ENCODE measurements around the gene BRI3. TPM values are rescaled to one million over a fixed set of nuclear protein-coding genes. Genes with fewer than 3 reads are reported as not detected.

Gene BRI3
- total RNA-seq, 1 experiment from 2014 or later = 102 TPM

GRCh38 chr7:98322331-98323270 is 41.1 kb downstream of the BRI3 start:
- no peak for DNase-seq (ENCODE audit: low read depth, low spot score)
- no peak overlapping the region for H2AFZ ChIP-seq (ENCODE audit: low read depth, low read length, poor library complexity, severe bottlenecking)
- no peak for TF ChIP-seq CBX3 (IDR thresholded peaks at IDR 0.05; ENCODE audit: low read depth)
- peak; percentile 59 for TF ChIP-seq RAD21 (IDR thresholded peaks at IDR 0.05; ENCODE audit: low read depth)
- TF ChIP-seq CTCF (IDR thresholded peaks at IDR 0.05 in 2 of 3, conservative IDR thresholded peaks at IDR 0.05 in 1 of 3; ENCODE audit: borderline replicate concordance in 1 of 3, insufficient read depth in 1 of 3, low read depth in 2 of 3, low read length in 2 of 3) = peak; percentile 24 to 30 (median 24); a peak in 3 of 6 replicates
- no peak for TF ChIP-seq REST (IDR thresholded peaks at IDR 0.05; ENCODE audit: low read depth)
- TF ChIP-seq, protein P1, sequence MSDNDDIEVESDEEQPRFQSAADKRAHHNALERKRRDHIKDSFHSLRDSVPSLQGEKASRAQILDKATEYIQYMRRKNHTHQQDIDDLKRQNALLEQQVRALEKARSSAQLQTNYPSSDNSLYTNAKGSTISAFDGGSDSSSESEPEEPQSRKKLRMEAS (IDR thresholded peaks at IDR 0.05) = no peak
- TF ChIP-seq SIN3A (IDR thresholded peaks at IDR 0.05; ENCODE audit: low read depth) = no peak
- no peak overlapping the region for H3K27ac ChIP-seq (ENCODE audit: low read depth, low read length)
- H3K4me3 ChIP-seq (replicated peaks in 1 of 2; ENCODE audit: low read depth in 1 of 2, low read length in 2 of 2) = no peak overlapping the region
- POLR2A ChIA-PET = no interaction called here
- peaks cover 55% of the 10 kb centered on the region for H3K79me2 ChIP-seq (ENCODE audit: insufficient read depth, low read length)
- intact Hi-C loops (cut with micrococcal nuclease) = loop anchor here (1.0 kb wide), 1 partner anchor 79 kb away; the partner anchor contains the start of gene BAIAP2L1
- no peaks in the 10 kb centered on the region for H3K27me3 ChIP-seq (ENCODE audit: insufficient read depth, low read length)
- CTCF ChIA-PET = interaction anchor here (0.5 to 1.2 kb wide), 2 partner anchors 78 to 111 kb away, joined by 3 to 6 read pairs; partner anchors contain the start of gene BAIAP2L1
- H3K36me3 ChIP-seq (ENCODE audit: control insufficient read depth in 1 of 2, insufficient read depth in 2 of 2, low read length in 2 of 2) = peaks cover 0 to under 1% of the 10 kb centered on the region in 2 experiments; a peak in 1 of 4 replicates
- H3K9me2 ChIP-seq (ENCODE audit: insufficient read depth) = no peaks in the 10 kb centered on the region
- peak; percentile 77 for ATAC-seq
- no peak overlapping the region for H3K4me2 ChIP-seq (ENCODE audit: low read length)
- H3K9ac ChIP-seq (ENCODE audit: low read length) = no peak overlapping the region
- BruUV-seq (replicated peaks) = TSS peak; percentile 28
- H3K4me1 ChIP-seq (ENCODE audit: control insufficient read depth in 1 of 2, insufficient read depth in 2 of 2, low read length in 2 of 2) = no peaks in the 10 kb centered on the region
- RAD21 ChIA-PET (ENCODE audit: low non-redundant PET in 1 of 2, low total read pairs in 2 of 2, uncharacterized antibody in 2 of 2, unreplicated experiment in 2 of 2) = interaction anchor here in 1 of 2 experiments (1.5 kb wide), 1 partner anchor 78 kb away, joined by 5 read pairs; the partner anchor contains the start of gene BAIAP2L1
- H4K20me1 ChIP-seq (ENCODE audit: insufficient read depth) = peaks cover 4% of the 10 kb centered on the region; the same call in 1 of the 2 replicates
- H3K9me3 ChIP-seq (ENCODE audit: control insufficient read depth in 1 of 2, insufficient read depth in 1 of 2, low read depth in 1 of 2, low read length in 2 of 2) = no peaks in the 10 kb centered on the region

Measured in HCT116 (cell line).